SH-SY5Y (cell line): ENCODE results near the gene EXOC8.

Experiments used
- GATA2 ChIP-seq: IDR thresholded peaks from 2 replicates; pipeline ENCODE4 v1.6.1; 2011; ENCODE audit warnings: mild to moderate bottlenecking, low read depth, low read length
- GATA3 ChIP-seq: IDR thresholded peaks from 2 replicates; pipeline ENCODE4 v1.6.1; 2011; ENCODE audit warnings: low read depth, mild to moderate bottlenecking, low read length, moderate library complexity

Gene EXOC8

GRCh38 chr1:231313661-231314060, 24.0 kb downstream of the EXOC8 start:
- TF ChIP-seq GATA3 (no peak), GATA2 (no peak)

- no peak for TF ChIP-seq GATA3
- TF ChIP-seq GATA2, result no peak
Measured at GRCh38 chr1:231312432-231312788, 25.2 kb downstream of the EXOC8 start.

- TF ChIP-seq GATA2 (no peak), GATA3 (no peak)
Measured at GRCh38 chr1:231311720-231312431, 25.8 kb downstream of the EXOC8 start.

- TF ChIP-seq GATA2 (no peak), GATA3 (no peak)
Measured at GRCh38 chr1:231310391-231310934, 27.2 kb downstream of the EXOC8 start.

- no peak for TF ChIP-seq GATA2
- no peak for TF ChIP-seq GATA3
Measured at GRCh38 chr1:231301990-231302389, 35.7 kb downstream of the EXOC8 start.

- no peak for TF ChIP-seq GATA2
- no peak for TF ChIP-seq GATA3
Measured at GRCh38 chr1:231295938-231296337, 41.7 kb downstream of the EXOC8 start.

- TF ChIP-seq GATA3, result no peak
- TF ChIP-seq GATA2, result no peak
Measured at GRCh38 chr1:231286603-231287002, 51.0 kb downstream of the EXOC8 start.

- TF ChIP-seq GATA2 (no peak), GATA3 (no peak)
Measured at GRCh38 chr1:231284441-231284840, 53.2 kb downstream of the EXOC8 start.
